ENCODE results near the gene LRBA. TPM values are rescaled to one million over a fixed set of nuclear protein-coding genes. Genes with fewer than 3 reads are reported as not detected.
"Not testable (repeated sequence)": the region's sequence is repeated elsewhere in the genome, so short reads cannot be mapped to it uniquely, and the experiment has no call there.

The LRBA gene
- polyA plus RNA-seq, 3 donors, result 64.0 to 70.1 (median 67.0) TPM

DNA sequence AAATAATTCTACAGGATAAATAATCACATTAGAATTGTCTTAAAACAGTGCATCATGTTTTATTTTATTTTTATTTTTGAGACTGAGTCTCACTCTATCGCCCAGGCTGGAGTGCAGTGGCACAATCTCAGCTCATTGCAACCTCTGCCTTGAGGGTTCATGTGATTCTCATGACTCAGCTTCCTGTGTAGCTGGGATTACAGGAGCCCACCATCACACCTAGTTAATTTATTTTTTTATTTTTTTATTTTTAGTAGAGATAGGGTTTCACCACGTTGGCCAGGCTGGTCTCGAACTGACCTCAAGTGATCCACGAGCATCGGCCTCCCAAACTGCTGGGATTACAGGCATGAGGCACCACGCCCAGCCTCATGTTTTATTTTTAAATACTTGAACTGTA is 353.5 kb downstream of the LRBA start:
- not testable (repeated sequence) for DNase-seq (ENCODE audit: extremely low read depth in 1 of 11, low read depth in 9 of 11, low spot score in 4 of 11)

DNA sequence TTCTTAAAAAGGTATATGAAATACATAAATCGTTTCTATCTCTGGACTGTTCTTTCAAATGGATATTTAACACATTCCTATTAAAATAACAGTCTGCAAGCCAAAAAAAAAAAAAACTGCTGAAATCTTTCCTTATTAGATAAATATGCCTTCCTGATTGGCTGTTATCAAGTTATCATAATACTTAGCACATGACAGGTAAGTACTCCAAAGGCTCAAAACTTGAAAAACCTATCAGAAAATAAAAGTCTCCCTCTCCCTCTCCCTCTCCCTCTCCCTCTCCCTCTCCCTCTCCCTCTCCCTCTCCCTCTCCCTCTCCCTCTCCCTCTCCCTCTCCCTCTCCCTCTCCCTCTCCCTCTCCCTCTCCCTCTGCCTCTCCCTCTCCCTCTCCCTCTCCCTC is 356.8 kb downstream of the LRBA start:
- not testable (repeated sequence) for DNase-seq (ENCODE audit: extremely low read depth in 1 of 11, low read depth in 9 of 11, low spot score in 4 of 11)

GRCh38 chr4:150656891-150657290 is 358.2 kb downstream of the LRBA start:
- no peak for DNase-seq (ENCODE audit: extremely low read depth in 1 of 11, low read depth in 9 of 11, low spot score in 4 of 11)

- no peak for DNase-seq (ENCODE audit: extremely low read depth in 1 of 11, low read depth in 9 of 11, low spot score in 4 of 11)
These were observed 364.3 kb downstream of the LRBA start for GRCh38 chr4:150650751-150651150.

DNA sequence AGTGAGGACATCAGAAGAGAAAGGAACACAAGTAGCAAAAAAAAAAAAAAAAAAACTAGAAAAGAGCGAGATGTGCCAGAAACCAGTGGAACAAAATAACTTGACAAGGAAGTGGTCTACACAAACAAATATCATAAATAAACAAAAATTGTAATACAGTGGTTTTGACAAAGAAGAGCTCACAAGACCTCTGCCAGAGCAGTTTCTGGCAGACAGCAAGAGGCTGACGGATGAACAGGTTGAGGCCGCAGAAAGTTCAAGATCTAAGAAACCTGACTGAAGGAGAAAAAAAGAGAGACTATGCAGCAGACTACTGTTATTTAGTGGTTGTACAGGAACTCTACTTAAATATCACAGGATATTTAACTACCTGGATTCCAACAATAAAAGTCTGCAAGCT is 367.0 kb downstream of the LRBA start:
- DNase-seq (ENCODE audit: extremely low read depth in 1 of 11, low read depth in 9 of 11, low spot score in 4 of 11), result no peak

GRCh38 chr4:150647008-150647407 is 368.1 kb downstream of the LRBA start:
- no peak for DNase-seq (ENCODE audit: extremely low read depth in 1 of 11, low read depth in 9 of 11, low spot score in 4 of 11)

DNA sequence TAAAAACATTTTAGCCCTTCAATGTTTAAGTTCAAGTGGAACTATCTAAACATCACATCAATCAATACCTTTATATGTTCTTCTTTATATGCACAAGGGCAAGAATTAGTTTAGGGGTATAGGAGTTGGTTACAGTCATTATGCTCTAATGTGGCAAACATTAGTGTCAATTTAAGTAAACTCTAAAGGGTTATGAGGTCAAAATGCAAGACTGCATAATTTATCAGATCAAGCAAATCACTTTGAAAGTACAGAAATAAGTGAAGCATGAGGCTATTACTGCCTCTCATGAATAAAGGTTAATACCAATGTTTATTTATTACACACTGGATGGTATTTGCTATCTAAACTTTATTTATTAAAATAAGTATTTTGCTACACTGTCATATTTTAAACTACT is 373.5 kb downstream of the LRBA start:
- DNase-seq (ENCODE audit: extremely low read depth in 1 of 11, low read depth in 9 of 11, low spot score in 4 of 11), result no peak

DNA sequence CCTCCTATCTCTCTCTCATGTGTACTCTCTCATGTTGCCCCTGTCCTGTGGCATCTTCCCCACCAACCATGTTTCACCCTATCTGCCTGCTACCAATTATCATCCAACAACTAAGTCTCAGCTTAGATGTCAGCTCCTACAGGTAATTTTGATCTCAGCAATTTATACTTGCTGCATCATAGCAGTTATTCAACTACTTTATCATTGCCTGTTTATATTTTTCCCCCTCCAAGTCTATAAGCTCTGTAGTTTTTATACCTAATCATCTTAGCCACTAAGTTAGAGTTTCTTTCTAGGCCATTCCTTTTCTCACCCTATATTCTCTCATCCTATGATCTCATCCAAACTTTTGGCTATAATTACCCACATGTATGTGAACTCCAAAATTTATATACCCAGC is 382.4 kb downstream of the LRBA start:
- DNase-seq (ENCODE audit: extremely low read depth in 1 of 11, low read depth in 9 of 11, low spot score in 4 of 11), result no peak

DNA sequence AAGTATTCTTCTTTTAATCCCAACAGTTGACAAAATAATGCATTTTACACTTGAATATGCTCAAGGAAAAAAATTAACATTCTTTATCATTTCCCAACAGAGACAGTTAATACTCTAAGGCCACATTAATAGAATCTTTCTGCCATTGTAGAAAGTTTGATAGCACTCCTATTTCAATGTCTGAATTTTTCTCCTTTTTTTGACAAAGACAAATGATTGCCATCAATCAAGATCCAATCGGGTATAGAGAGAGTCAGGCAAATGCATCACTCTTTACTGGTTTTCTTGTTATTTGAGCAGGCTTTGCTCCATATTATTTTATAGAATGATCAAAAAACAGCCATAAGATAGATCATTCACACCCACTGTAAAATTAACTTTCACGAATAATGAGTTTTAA is 387.0 kb downstream of the LRBA start:
- no peak for DNase-seq (ENCODE audit: extremely low read depth in 1 of 11, low read depth in 9 of 11, low spot score in 4 of 11)

- no peak for DNase-seq (ENCODE audit: extremely low read depth in 1 of 11, low read depth in 9 of 11, low spot score in 4 of 11)
These were observed 390.1 kb downstream of the LRBA start for GRCh38 chr4:150625033-150625432.

DNA sequence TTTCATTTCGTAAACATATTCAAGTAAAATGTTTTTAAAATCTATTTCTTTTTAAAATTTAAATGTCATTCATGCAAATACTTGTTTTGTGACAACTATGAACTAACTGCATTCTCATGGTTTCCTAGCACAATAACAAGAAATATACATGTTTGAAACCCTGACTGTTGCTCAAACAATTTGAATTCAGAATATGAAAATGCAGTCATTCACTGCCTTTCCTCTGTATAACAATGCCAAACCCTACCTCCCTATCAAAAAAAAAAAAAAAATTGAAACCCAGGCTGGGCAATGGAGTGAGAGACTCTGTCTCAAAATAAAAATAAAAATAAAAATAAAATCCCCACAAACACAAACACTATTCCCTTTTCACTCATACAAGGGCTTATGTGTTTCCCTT is 391.0 kb downstream of the LRBA start:
- DNase-seq (ENCODE audit: extremely low read depth in 1 of 11, low read depth in 9 of 11, low spot score in 4 of 11), result no peak

DNA sequence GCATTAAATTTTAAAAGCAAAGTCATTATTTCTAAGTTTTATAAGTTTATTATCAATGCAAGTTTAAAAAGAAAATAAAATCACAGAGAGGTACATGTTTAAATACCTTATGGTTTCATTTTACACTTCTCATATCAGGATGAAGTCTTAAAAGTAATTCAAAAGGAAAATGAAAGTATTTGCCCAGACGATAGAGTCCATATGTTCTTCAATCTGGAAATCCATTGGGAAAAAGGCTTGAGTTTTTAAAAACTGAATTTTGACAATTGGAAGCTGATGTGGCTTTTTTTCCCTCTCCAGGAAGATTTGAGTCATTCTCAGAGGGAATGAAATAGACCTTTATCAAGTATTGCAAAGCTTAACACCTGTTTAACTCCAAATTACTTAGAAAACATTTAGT is 396.0 kb downstream of the LRBA start:
- no peak for DNase-seq (ENCODE audit: extremely low read depth in 1 of 11, low read depth in 9 of 11, low spot score in 4 of 11)

DNA sequence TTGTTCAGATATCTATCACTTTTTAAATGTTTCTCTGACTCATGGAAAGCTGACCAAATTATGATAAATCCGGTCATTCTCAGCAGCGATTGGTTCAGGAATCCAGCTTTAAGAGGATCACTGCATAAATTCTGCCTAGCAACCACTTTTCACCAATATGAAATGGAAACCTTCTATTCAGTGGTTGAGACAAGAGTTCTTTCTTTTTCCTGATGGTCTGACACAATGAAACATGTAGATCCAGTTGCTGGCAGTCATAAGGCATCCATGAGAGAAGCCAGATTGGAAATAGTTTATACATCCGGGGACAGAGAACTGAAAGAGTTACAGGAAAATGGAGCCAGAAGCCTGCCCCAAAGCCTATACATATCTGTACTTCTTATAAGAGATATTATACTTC is 406.0 kb downstream of the LRBA start:
- no peak for DNase-seq (ENCODE audit: extremely low read depth in 1 of 11, low read depth in 9 of 11, low spot score in 4 of 11)

DNA sequence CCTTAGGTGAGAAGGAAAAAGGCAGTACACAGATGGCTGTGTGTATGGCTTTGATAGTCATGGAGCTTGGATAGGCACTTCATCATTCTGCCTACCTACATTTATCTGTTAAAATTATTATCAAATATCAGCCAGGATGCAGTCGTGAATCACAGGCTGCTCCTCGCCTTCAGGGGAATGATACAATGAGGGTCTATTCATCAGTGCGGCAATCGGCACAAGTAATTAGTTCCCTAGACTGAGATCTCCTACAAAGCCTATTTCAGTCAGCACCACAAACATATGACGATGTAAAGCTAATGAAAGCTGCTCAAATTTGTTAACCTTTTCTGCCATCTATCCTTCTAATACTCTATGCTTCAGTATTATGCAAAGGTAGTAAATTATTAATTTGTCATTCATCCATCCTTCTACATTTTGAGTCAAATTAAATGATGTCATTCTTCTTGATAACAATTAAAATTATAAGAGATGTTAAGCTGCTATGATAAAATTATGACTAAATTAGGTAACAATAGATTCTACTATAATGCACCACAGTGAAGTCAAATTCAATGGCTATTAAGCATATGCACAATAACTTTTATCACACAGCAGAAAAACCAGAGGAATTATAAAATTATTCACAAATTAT is 414.2 kb downstream of the LRBA start:
- no peak for DNase-seq (ENCODE audit: extremely low read depth in 1 of 11, low read depth in 9 of 11, low spot score in 4 of 11)

- no peak for DNase-seq (ENCODE audit: extremely low read depth in 1 of 11, low read depth in 9 of 11, low spot score in 4 of 11)
These were observed 415.5 kb downstream of the LRBA start for GRCh38 chr4:150599547-150599946.

- DNase-seq (ENCODE audit: extremely low read depth in 1 of 11, low read depth in 9 of 11, low spot score in 4 of 11), result no peak
These were observed 416.2 kb downstream of the LRBA start for GRCh38 chr4:150598909-150599308.

- DNase-seq (ENCODE audit: extremely low read depth in 1 of 11, low read depth in 9 of 11, low spot score in 4 of 11), result no peak
These were observed 421.1 kb downstream of the LRBA start for GRCh38 chr4:150593996-150594395.

GRCh38 chr4:150591904-150592303 is 423.2 kb downstream of the LRBA start:
- DNase-seq (ENCODE audit: extremely low read depth in 1 of 11, low read depth in 9 of 11, low spot score in 4 of 11), result no peak

GRCh38 chr4:150591406-150591805 is 423.7 kb downstream of the LRBA start:
- DNase-seq (ENCODE audit: extremely low read depth in 1 of 11, low read depth in 9 of 11, low spot score in 4 of 11), result no peak

GRCh38 chr4:150590631-150591030 is 424.5 kb downstream of the LRBA start:
- DNase-seq (ENCODE audit: extremely low read depth in 1 of 11, low read depth in 9 of 11, low spot score in 4 of 11), result no peak

DNA sequence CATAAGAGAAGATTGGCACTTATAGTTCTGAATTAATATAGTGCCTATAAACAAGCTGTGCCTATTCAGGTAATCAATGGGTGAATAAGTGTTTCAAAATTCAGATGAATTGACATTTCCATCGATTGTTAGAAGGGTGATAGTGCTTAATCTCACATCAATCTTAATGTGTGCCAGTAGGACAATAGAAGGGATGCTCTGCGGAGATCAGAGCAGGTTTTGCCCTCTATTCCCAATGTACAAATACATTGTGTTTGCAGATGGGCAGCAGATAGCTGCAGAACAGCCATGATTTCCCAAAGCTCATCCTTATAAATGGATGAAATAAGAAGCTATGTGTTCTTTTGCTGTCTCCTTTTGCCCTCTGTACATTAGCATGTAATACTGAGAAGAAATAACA is 425.9 kb downstream of the LRBA start:
- DNase-seq (ENCODE audit: extremely low read depth in 1 of 11, low read depth in 9 of 11, low spot score in 4 of 11), result no peak

GRCh38 chr4:150588316-150588715 is 426.8 kb downstream of the LRBA start:
- DNase-seq (ENCODE audit: extremely low read depth in 1 of 11, low read depth in 9 of 11, low spot score in 4 of 11), result no peak
